Lung (tissue), 12 donors: ENCODE results near the gene MAPK9. TPM values are rescaled to one million over a fixed set of nuclear protein-coding genes. Genes with fewer than 3 reads are reported as not detected.

Source experiments
- ATAC-seq: fragments of 200-7000 bp; cut with Tn5 transposase; one replicate; pipeline ENCODE4 v1.9.1; 2020; ENCODE audit warnings: moderate number of reproducible peaks; ENCODE audit not compliant: insufficient read depth, low FRiP score
- DNase-seq, 3 donors: peaks; one replicate each; pipeline ENCODE4 v3.0.0-alpha.2; 2013 to 2017
- H3K27ac ChIP-seq, 2 donors: one replicate each; pipeline ENCODE4 v1.5.1; 2013; ENCODE audit warnings: mild to moderate bottlenecking in 2 of 2, moderate library complexity in 2 of 2, control low read depth in 1 of 2, inconsistent platforms in 1 of 2, low read depth in 1 of 2, low read length in 1 of 2
- H3K27me3 ChIP-seq, 3 donors: one replicate each; pipeline ENCODE4 v1.5.1; 2013; ENCODE audit warnings: low read length in 2 of 3; ENCODE audit not compliant: control insufficient read depth in 3 of 3, insufficient read depth in 3 of 3
- H3K36me3 ChIP-seq, 4 donors: one replicate each; pipeline ENCODE4 v1.5.1; 2013; ENCODE audit warnings: low read length in 4 of 4, mild to moderate bottlenecking in 1 of 4, moderate library complexity in 1 of 4; ENCODE audit not compliant: control insufficient read depth in 4 of 4, insufficient read depth in 4 of 4
- H3K4me1 ChIP-seq, 5 donors: one replicate each; pipeline ENCODE4 v1.5.1; 2013; ENCODE audit warnings: low read length in 5 of 5, mild to moderate bottlenecking in 2 of 5, moderate library complexity in 1 of 5; ENCODE audit not compliant: control insufficient read depth in 5 of 5, insufficient read depth in 5 of 5
- H3K4me3 ChIP-seq: one replicate; pipeline ENCODE4 v1.5.1; 2013; ENCODE audit warnings: mild to moderate bottlenecking, control low read depth, moderate library complexity
- H3K9ac ChIP-seq, 2 donors: one replicate each; pipeline ENCODE4 v1.5.1; 2013; ENCODE audit warnings: low read length in 2 of 2, control low read depth in 1 of 2; ENCODE audit not compliant: insufficient read depth in 1 of 2
- H3K9me3 ChIP-seq, 4 donors: one replicate each; pipeline ENCODE4 v1.5.1; 2013; ENCODE audit warnings: low read length in 3 of 4, mild to moderate bottlenecking in 1 of 4, moderate library complexity in 1 of 4; ENCODE audit not compliant: control insufficient read depth in 4 of 4, insufficient read depth in 3 of 4
- WGBS, 2 donors: extraction: QIAGEN DNeasy Blood & Tissue Kit; methylation state at CpG; one replicate each; pipeline ENCODE4 v1.1.7; 2013; 5-methylcytosine and 5-hydroxymethylcytosine counted together
- polyA plus RNA-seq, 2 donors: library from polyadenylated mRNA; stranded (reverse); fragments of 200-250 nt; gene quantifications; one replicate each; pipeline ENCODE4 v1.2.1, GENCODE V29; 2013
- total RNA-seq, 2 donors: library from RNA; depleted of rRNA in 1 of 2; stranded (reverse); fragments of >200 nt in 1 of 2; gene quantifications; one replicate each; pipeline ENCODE4 v1.2.1, GENCODE V29; 2014 to 2021
- TF ChIP-seq, protein P1 (sequence below): IDR thresholded peaks from 2 replicates; pipeline ENCODE4 v1.5.1; 2012; ENCODE audit warnings: mild to moderate bottlenecking; ENCODE audit errors: control extremely low read depth, extremely low read depth
- donor health status: control.
- donor health status: control.
- donor health status: Bipolar disorder and iron deficiency.
- donor health status: healthy.
- donor health status: DM: yes; HTN: yes; CAD: no.

Gene MAPK9
- total and polyA plus RNA-seq, 4 donors: 13.1 to 38.1 (median 23.6) TPM

DNA sequence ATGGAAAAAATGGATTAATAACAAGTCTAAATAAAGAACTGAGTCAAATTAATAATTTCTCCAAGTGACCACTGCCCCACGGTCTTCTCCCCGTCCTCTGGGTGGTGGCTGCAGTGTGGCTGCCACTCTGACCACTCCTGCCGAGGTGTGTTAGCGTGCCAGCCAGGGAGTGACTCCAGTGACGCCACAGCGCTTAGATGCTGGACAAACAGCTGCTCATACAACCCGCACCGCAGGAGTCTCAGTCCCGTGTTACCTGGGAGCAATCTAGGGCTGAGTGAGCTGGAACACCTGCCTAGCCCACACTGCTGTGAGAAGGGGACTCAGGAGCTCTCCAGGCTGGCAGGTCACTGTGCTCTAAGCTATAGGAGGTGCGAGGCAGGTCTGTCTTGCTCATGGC is 10.2 kb downstream of the MAPK9 start:
- WGBS, 2 donors: 94 to 96% methylated on average over 10 of the region's 10 CpGs
- ATAC-seq (no peak), DNase-seq (no peak)
- no peak overlapping the region for H3K4me3 ChIP-seq
- peaks cover 0 to 8% (median 2%) of the 10 kb centered on the region in 5 donors for H3K4me1 ChIP-seq
- no peak overlapping the region for H3K27ac ChIP-seq
- H3K27me3 ChIP-seq: no peaks in the 10 kb centered on the region
- H3K36me3 ChIP-seq: peaks cover 6 to 43% (median 30%) of the 10 kb centered on the region in 4 donors
- TF ChIP-seq, protein P1, sequence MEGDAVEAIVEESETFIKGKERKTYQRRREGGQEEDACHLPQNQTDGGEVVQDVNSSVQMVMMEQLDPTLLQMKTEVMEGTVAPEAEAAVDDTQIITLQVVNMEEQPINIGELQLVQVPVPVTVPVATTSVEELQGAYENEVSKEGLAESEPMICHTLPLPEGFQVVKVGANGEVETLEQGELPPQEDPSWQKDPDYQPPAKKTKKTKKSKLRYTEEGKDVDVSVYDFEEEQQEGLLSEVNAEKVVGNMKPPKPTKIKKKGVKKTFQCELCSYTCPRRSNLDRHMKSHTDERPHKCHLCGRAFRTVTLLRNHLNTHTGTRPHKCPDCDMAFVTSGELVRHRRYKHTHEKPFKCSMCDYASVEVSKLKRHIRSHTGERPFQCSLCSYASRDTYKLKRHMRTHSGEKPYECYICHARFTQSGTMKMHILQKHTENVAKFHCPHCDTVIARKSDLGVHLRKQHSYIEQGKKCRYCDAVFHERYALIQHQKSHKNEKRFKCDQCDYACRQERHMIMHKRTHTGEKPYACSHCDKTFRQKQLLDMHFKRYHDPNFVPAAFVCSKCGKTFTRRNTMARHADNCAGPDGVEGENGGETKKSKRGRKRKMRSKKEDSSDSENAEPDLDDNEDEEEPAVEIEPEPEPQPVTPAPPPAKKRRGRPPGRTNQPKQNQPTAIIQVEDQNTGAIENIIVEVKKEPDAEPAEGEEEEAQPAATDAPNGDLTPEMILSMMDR: no peak
- peaks cover 0 to 28% (median 2%) of the 10 kb centered on the region in 4 donors for H3K9me3 ChIP-seq
- no peak overlapping the region for H3K9ac ChIP-seq

DNA sequence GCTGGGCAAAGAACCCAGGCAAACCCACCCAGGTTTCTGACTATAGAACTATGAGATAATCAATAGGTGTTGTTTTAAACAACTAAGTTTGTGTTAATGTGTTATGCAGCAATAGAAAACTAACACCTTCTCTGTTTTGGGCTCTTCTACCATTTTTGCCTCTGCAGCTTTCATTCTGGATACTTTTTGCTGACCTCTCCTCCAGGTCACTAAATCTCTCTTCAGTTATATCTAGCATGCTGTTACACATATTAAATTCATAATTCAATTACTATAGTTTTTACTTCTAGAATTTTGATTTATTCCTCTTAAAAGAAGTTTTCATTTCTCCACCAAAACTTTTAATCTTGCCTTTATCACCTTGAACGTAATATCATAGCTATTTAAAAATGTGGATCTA is 17.2 kb downstream of the MAPK9 start:
- ATAC-seq: no peak
- no peak for DNase-seq
- Histone ChIP-seq H3K36me3 (peaks cover 15 to 52% (median 38%) of the 10 kb centered on the region in 4 donors), H3K4me3 (no peak overlapping the region), H3K9ac (no peak overlapping the region), H3K4me1 (no peaks in the 10 kb centered on the region), H3K27me3 (no peaks in the 10 kb centered on the region), H3K27ac (no peak overlapping the region), H3K9me3 (peaks cover 2 to 27% (median 13%) of the 10 kb centered on the region in 4 donors)
- TF ChIP-seq, protein P1: no peak
- 98 to 100% methylated on average over 1 of the region's 1 CpG for WGBS, 2 donors

DNA sequence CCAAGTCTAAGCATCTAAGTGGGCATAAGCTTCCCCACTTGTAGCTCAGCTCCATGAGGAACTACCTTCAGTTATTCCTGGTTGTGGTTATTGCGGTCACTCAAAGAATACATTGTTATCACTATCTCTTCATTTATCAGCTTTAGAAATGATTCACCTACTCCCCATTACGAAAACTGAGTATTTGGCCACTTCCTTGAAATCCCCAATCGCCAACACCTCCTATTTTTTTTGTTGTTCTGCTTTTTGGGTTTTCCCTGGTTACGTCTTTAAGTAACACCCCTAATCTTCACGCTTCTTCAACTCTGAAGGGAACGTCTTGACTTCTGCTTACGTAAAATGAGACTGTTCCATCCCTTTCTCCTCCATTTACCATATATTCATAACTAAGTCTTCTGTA is 20.7 kb downstream of the MAPK9 start:
- Histone ChIP-seq H3K27me3 (no peaks in the 10 kb centered on the region), H3K4me3 (no peak overlapping the region), H3K36me3 (peaks cover 14 to 48% (median 43%) of the 10 kb centered on the region in 4 donors), H3K4me1 (no peaks in the 10 kb centered on the region), H3K9ac (no peak overlapping the region), H3K27ac (no peak overlapping the region), H3K9me3 (peaks cover 2 to 28% (median 14%) of the 10 kb centered on the region in 4 donors)
- TF ChIP-seq, protein P1: no peak
- ATAC-seq (no peak), DNase-seq (no peak)
- WGBS, 2 donors: 45 to 84% methylated on average over 7 of the region's 7 CpGs

DNA sequence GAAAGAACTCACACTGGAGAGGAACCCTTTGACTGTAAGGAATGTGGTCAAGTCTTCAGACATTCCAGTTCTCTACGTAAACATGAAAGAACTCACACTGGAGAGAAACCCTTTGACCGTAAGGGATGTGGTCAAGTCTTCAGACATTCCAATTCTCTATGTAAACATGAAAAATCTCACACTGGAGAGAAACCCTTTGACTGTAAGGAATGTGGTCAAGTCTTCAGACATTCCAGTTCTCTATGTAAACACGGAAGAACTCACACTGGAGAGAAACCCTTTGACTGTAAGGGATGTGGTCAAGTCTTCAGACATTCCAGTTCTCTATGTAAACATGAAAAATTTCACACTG is 32.6 kb downstream of the MAPK9 start:
- Histone ChIP-seq H3K9me3 (peaks cover 24 to 68% (median 55%) of the 10 kb centered on the region in 4 donors), H3K4me3 (no peak overlapping the region), H3K27ac (no peak overlapping the region), H3K9ac (no peak overlapping the region), H3K36me3 (peaks cover 22 to 69% (median 60%) of the 10 kb centered on the region in 4 donors), H3K4me1 (no peaks in the 10 kb centered on the region), H3K27me3 (no peaks in the 10 kb centered on the region)
- 65 to 94% methylated on average over 3 of the region's 3 CpGs for WGBS, 2 donors
- ATAC-seq (no peak), DNase-seq (no peak)
- TF ChIP-seq, protein P1: no peak
